SJSA1 (cell line): ENCODE measurements around the gene NDEL1. TPM values are rescaled to one million over a fixed set of nuclear protein-coding genes. Genes with fewer than 3 reads are reported as not detected.

Source experiments
- DNase-seq, 2 experiments: peaks; one replicate each; pipeline ENCODE4 v3.0.0-alpha.2; 2015 to 2020; ENCODE audit warnings: low spot score in 2 of 2, low read depth in 1 of 2
- H3K27ac ChIP-seq: fragments of 250-450 bp; sonication (Bioruptor Pico); 2 replicates; pipeline ENCODE4 v1.5.1; 2020; ENCODE audit warnings: mild to moderate bottlenecking, moderate library complexity
- H3K27me3 ChIP-seq: fragments of 250-450 bp; sonication (Bioruptor Pico); replicated peaks from 2 replicates; pipeline ENCODE4 v1.5.1; 2020; ENCODE audit warnings: mild to moderate bottlenecking, moderate library complexity
- H3K36me3 ChIP-seq: fragments of 250-450 bp; sonication (Bioruptor Pico); 2 replicates; pipeline ENCODE4 v1.5.1; 2020; ENCODE audit warnings: mild to moderate bottlenecking
- H3K4me1 ChIP-seq: fragments of 250-450 bp; sonication (Bioruptor Pico); replicated peaks from 2 replicates; pipeline ENCODE4 v1.6.1; 2021; ENCODE audit warnings: mild to moderate bottlenecking
- H3K4me3 ChIP-seq: fragments of 250-450 bp; sonication (Bioruptor Pico); 2 replicates; pipeline ENCODE4 v1.5.1; 2020; ENCODE audit warnings: mild to moderate bottlenecking
- H3K9me3 ChIP-seq: fragments of 250-450 bp; sonication (Bioruptor Pico); replicated peaks from 2 replicates; pipeline ENCODE4 v1.5.1; 2020; ENCODE audit warnings: mild to moderate bottlenecking
- total RNA-seq: library from RNA; depleted of rRNA; stranded (reverse); fragments of >200 nt; shearing (Covaris generic); gene quantifications from 2 replicates; pipeline ENCODE4 v1.2.3, GENCODE V29; 2014

The NDEL1 gene
- total RNA-seq, 1 experiment from 2014 or later: 49.7 TPM

GRCh38 chr17:8405499-8406016 is 30.1 kb upstream of the NDEL1 start:
- H3K27ac ChIP-seq: no peak overlapping the region

GRCh38 chr17:8406174-8406573 is 29.5 kb upstream of the NDEL1 start:
- Histone ChIP-seq H3K27ac (no peak overlapping the region), H3K4me3 (no peak overlapping the region), H3K36me3 (no peaks in the 10 kb centered on the region), H3K9me3 (no peaks in the 10 kb centered on the region; the same call in 1 of the 2 replicates), H3K27me3 (no peaks in the 10 kb centered on the region), H3K4me1 (0 out of 2 replicates have a peak, but pooled peaks cover 3% of the 10 kb centered on the region)
- DNase-seq: no peak

More at GRCh38 chr17:8405499-8406016, 30.1 kb upstream of the NDEL1 start:
- H3K9me3 ChIP-seq: no peaks in the 10 kb centered on the region
- H3K4me1 ChIP-seq: 0 out of 2 replicates have a peak, but pooled peaks cover 2% of the 10 kb centered on the region
- H3K27me3 ChIP-seq: no peaks in the 10 kb centered on the region
- no peaks in the 10 kb centered on the region for H3K36me3 ChIP-seq
- no peak for DNase-seq
- H3K4me3 ChIP-seq: no peak overlapping the region

GRCh38 chr17:8408371-8408770 is 27.3 kb upstream of the NDEL1 start:
- Histone ChIP-seq H3K4me1 (0 out of 2 replicates have a peak, but pooled peaks cover 3% of the 10 kb centered on the region), H3K36me3 (no peaks in the 10 kb centered on the region), H3K4me3 (no peak overlapping the region), H3K27me3 (no peaks in the 10 kb centered on the region), H3K27ac (no peak overlapping the region), H3K9me3 (no peaks in the 10 kb centered on the region; the same call in 1 of the 2 replicates)
- no peak for DNase-seq

- no peak overlapping the region for H3K4me3 ChIP-seq
- H3K36me3 ChIP-seq: no peaks in the 10 kb centered on the region
- DNase-seq: peak; percentile 58 to 83
- H3K27me3 ChIP-seq: no peaks in the 10 kb centered on the region
- H3K27ac ChIP-seq: no peak overlapping the region
- H3K4me1 ChIP-seq: 0 out of 2 replicates have a peak, but pooled peaks cover 3% of the 10 kb centered on the region
- H3K9me3 ChIP-seq: no peaks in the 10 kb centered on the region; the same call in 1 of the 2 replicates
These were observed 25.5 kb upstream of the NDEL1 start for GRCh38 chr17:8409966-8410882.

GRCh38 chr17:8410883-8411238 is 24.8 kb upstream of the NDEL1 start:
- H3K9me3 ChIP-seq: no peaks in the 10 kb centered on the region; the same call in 1 of the 2 replicates
- 0 out of 2 replicates have a peak, but pooled peaks cover 3% of the 10 kb centered on the region for H3K4me1 ChIP-seq
- H3K27ac ChIP-seq: no peak overlapping the region
- H3K36me3 ChIP-seq: no peaks in the 10 kb centered on the region
- no peak overlapping the region for H3K4me3 ChIP-seq
- no peak for DNase-seq
- no peaks in the 10 kb centered on the region for H3K27me3 ChIP-seq

- Histone ChIP-seq H3K27me3 (no peaks in the 10 kb centered on the region), H3K4me3 (no peak overlapping the region), H3K4me1 (peaks cover 4% of the 10 kb centered on the region), H3K36me3 (no peaks in the 10 kb centered on the region), H3K27ac (no peak overlapping the region), H3K9me3 (no peaks in the 10 kb centered on the region; the same call in 1 of the 2 replicates)
- DNase-seq: no peak
These were observed 23.6 kb upstream of the NDEL1 start for GRCh38 chr17:8412089-8412488.

GRCh38 chr17:8413328-8413727 is 22.4 kb upstream of the NDEL1 start:
- no peak for DNase-seq
- Histone ChIP-seq H3K27me3 (no peaks in the 10 kb centered on the region), H3K4me1 (peaks cover 11% of the 10 kb centered on the region)

GRCh38 chr17:8413938-8414337 is 21.7 kb upstream of the NDEL1 start:
- Histone ChIP-seq H3K27me3 (no peaks in the 10 kb centered on the region), H3K36me3 (no peaks in the 10 kb centered on the region), H3K4me3 (no peak overlapping the region), H3K27ac (no peak overlapping the region), H3K4me1 (peaks cover 11% of the 10 kb centered on the region), H3K9me3 (no peaks in the 10 kb centered on the region; the same call in 1 of the 2 replicates)
- no peak for DNase-seq

More at GRCh38 chr17:8413328-8413727, 22.4 kb upstream of the NDEL1 start:
- Histone ChIP-seq H3K4me3 (no peak overlapping the region), H3K27ac (no peak overlapping the region), H3K36me3 (no peaks in the 10 kb centered on the region), H3K9me3 (no peaks in the 10 kb centered on the region; the same call in 1 of the 2 replicates)

- H3K4me1 ChIP-seq: peaks cover 8% of the 10 kb centered on the region
- H3K27ac ChIP-seq: no peak overlapping the region
- no peaks in the 10 kb centered on the region for H3K9me3 ChIP-seq
- no peak for DNase-seq
- no peak overlapping the region for H3K4me3 ChIP-seq
- no peaks in the 10 kb centered on the region for H3K27me3 ChIP-seq
- no peaks in the 10 kb centered on the region for H3K36me3 ChIP-seq
These were observed 17.9 kb upstream of the NDEL1 start for GRCh38 chr17:8417806-8418205.

- Histone ChIP-seq H3K4me3 (no peak overlapping the region), H3K4me1 (peaks cover 8% of the 10 kb centered on the region), H3K9me3 (no peaks in the 10 kb centered on the region), H3K27ac (no peak overlapping the region), H3K36me3 (no peaks in the 10 kb centered on the region), H3K27me3 (no peaks in the 10 kb centered on the region)
- no peak for DNase-seq
These were observed 17.2 kb upstream of the NDEL1 start for GRCh38 chr17:8418471-8418870.

GRCh38 chr17:8419305-8419704 is 16.4 kb upstream of the NDEL1 start:
- DNase-seq: no peak

GRCh38 chr17:8420041-8420934 is 15.4 kb upstream of the NDEL1 start:
- no peak overlapping the region for H3K27ac ChIP-seq
- DNase-seq: no peak

More at GRCh38 chr17:8419305-8419704, 16.4 kb upstream of the NDEL1 start:
- Histone ChIP-seq H3K27me3 (no peaks in the 10 kb centered on the region), H3K27ac (no peak overlapping the region), H3K4me1 (peaks cover 8% of the 10 kb centered on the region), H3K4me3 (no peak overlapping the region), H3K9me3 (no peaks in the 10 kb centered on the region), H3K36me3 (no peaks in the 10 kb centered on the region)

GRCh38 chr17:8421571-8421970 is 14.1 kb upstream of the NDEL1 start:
- Histone ChIP-seq H3K36me3 (no peaks in the 10 kb centered on the region), H3K27ac (no peak overlapping the region), H3K4me1 (peaks cover 8% of the 10 kb centered on the region), H3K27me3 (no peaks in the 10 kb centered on the region), H3K4me3 (no peak overlapping the region), H3K9me3 (no peaks in the 10 kb centered on the region)
- no peak for DNase-seq

More at GRCh38 chr17:8420041-8420934, 15.4 kb upstream of the NDEL1 start:
- Histone ChIP-seq H3K36me3 (no peaks in the 10 kb centered on the region), H3K4me1 (peaks cover 8% of the 10 kb centered on the region), H3K9me3 (no peaks in the 10 kb centered on the region), H3K27me3 (no peaks in the 10 kb centered on the region), H3K4me3 (no peak overlapping the region)
